ENCODE results near the gene MRRF.
"Not testable (repeated sequence)": the region's sequence is repeated elsewhere in the genome, so short reads cannot be mapped to it uniquely, and the experiment has no call there.

MRRF gene

GRCh38 chr9:122277285-122277897, 12.7 kb downstream of the MRRF start:
- no peak for DNase-seq

DNA sequence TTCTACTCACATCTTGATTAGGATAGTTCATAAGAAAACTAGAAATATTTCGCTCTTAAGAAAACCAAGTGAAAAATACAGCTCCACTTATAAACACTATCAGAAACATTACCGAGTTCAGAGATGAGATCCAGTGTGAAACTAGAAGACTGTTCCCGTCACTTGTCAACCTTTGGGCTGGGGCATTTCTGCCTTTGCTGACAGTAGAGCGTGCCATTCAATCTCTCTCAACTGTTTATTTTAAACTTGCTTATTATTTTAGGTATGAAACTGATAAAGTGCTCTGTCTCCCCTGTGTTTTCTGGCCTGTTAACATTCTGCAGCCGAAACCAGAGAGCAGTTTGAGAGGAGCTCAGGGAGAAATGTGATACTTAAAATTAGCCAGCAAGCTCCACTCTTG, 16.7 kb downstream of the MRRF start:
- no peak for DNase-seq

DNA sequence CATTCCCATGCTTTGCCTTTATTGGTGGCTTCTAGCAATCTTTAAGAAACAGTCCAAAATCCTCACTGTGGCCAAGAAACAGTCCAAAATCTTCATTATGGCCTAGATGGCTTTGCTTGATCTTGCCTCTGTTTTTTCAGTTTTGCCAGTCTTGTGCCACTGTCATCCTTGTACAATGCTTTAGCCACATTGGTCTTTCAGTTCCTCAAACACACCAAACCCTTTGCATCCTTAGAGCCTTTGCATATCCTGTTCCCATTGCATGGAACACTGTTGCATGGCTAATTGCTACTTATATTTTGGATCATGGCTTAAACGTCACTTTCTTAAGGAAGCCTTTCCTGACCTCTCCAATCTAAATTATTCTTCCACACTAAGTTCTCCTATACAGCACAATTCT, 22.1 kb downstream of the MRRF start:
- no peak for DNase-seq

DNA sequence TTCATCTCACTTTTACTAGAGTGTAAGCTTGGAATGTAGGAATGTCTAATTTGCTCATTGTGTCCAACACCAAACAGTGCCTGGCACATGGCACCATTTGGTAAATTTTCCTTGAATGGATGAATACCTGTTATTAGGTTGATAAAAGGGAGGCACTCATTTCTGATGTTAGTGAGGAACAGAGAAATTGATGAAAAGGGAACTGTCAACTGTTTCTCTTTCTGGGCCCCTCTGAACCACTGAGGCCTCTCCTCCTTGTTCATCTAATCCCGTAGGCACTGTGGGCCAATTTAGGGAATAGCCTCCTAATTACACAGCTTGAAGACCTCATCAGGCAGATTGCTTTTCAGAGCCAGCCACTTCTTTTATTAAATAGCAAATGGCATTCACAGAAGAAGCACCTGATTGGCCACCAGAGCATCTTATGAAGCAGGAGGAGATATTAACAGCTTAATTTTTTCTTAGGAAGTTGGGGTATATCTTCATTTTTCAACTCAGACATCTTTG, 22.6 kb downstream of the MRRF start:
- no peak for DNase-seq

GRCh38 chr9:122291458-122291857, 26.8 kb downstream of the MRRF start:
- no peak for DNase-seq

GRCh38 chr9:122294531-122294930, 29.8 kb downstream of the MRRF start:
- DNase-seq, result no peak

GRCh38 chr9:122297512-122297911, 32.8 kb downstream of the MRRF start:
- no peak for DNase-seq

DNA sequence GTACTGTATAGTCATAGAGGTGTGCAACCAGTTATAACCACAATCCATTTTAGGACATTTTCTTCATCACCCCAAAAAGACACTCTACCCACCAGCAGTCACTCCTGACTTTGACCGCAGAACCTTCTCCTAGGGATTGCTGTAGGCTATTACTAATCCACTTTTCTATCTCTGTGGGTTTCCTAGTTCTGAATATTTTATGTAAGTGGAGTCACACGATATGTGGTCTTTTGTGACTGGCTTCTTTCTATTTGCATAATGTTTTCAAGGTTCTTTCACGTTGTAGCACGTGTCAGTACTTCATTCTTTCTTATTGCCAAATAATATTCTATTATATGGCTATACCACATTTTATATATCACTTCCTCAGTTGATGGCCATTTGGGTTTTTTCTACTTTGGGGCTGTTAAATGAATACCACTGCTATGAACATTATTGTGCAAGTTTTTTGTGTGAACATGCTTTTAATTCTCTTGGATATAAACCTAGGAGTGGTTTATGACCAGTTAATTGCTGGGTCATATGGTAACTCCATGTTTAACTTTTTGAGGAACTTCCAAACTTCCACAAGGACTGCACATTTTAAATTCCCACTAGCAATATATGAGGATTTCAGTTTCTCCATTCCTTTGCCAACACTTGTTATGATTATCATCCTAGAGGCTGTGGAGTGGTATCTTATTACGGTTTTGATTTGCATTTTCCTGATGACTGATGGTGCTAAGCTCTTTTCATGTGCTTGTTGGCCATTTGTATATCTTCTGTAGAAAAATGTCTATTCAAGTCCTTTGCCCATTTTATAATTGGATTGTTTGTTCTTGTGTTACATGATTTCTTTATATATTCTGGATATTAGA, 37.8 kb downstream of the MRRF start:
- DNase-seq, result no peak

DNA sequence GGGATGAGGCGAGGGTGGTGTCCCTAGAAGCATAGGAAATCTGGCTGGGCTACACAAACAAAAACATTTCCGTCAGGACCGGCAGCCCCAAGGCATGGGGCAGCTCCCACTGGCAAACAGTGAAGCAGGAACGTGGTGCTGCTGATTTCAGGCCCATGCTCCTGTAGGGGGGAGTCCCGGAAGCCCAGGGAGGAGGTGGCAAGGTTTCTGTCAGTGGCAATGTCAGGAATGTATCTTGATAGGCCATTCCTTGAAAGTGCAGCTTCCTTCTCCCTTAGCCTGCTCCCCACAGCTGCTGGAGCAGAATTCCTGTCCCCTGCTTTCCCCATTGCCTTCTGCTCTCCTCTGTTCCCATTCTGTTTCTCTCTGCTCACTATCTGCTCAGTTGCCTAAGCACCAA, 42.4 kb downstream of the MRRF start:
- no peak for DNase-seq

DNA sequence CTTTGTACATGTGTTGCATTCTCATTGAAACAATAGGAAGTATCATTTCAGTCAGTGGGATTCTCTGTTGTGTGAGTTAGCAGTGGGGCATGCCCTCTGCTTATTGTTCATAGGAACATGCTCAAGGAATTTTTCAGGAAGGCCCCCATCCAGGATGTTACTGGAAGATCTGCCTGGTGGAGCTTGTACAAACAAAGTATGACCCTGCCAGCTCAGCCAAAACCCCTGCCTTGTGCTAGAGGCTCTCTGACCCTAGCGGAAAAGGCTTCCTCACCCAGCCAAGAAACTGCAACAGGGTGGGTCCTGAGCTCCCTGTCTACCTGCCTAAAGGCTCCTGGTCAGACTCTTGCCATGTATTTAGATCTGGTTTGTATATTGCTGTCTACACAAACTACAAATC, 43.2 kb downstream of the MRRF start:
- DNase-seq, result no peak

- no peak for DNase-seq
These were observed 45.2 kb downstream of the MRRF start for GRCh38 chr9:122309861-122310260.

DNA sequence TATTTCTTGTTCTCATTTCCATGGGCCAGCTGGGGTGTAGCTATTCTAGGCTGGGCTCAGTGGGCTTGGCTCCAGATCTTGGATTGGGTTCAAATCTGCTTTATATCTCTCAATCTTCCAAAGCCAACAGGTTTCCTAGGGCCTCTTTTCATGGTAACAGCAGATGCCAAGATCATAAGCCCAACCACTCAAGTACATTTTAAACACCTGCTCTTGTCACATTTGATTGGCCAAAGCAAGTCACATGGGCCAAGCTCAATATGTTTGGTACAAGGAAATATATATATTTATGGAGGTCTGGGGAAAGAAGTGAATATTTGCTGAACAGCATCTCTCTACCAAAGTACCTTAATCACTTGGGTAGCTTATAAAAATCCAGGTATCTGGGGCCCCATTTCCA, 49.5 kb downstream of the MRRF start:
- DNase-seq, result no peak

DNA sequence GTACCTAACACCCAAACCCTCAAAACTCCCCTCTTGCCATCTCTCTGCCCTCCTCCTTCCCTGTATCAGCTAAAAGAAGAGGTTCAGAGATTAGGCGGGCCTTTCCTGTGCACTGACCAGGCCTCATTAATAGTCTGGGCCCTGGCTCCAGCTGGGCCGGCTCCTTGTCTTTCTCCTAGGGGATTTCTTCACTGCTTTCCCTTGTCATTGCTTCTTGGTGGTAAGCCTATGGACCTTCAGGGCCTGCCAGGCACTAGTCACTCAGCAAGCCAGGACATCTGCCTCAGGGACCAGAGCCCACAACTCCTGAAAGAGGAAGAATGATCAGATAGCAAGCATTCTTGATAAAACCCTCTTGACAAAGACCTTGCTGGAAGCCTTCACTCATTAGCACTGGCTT, 50.9 kb downstream of the MRRF start:
- no peak for DNase-seq

DNA sequence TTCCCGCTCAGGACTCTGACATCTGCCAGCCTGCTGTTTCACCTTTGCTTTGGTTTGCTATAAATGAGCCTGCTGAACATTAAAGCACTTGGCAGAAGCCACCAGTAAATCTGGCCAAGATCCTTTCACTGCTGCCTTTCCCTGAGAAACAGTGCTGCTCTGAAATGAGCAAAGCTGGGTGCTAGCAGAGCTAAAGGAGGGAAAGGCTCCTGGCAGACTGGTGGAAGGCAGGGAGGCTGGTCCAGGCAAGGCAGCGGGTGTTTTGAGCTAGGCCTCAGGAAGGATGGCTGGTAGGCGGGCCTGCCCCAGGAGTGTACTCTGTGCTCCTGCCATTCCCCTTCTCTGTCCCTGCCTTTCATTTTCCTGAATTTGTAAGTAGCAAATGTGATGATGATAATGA, 53.6 kb downstream of the MRRF start:
- DNase-seq, result no peak

DNA sequence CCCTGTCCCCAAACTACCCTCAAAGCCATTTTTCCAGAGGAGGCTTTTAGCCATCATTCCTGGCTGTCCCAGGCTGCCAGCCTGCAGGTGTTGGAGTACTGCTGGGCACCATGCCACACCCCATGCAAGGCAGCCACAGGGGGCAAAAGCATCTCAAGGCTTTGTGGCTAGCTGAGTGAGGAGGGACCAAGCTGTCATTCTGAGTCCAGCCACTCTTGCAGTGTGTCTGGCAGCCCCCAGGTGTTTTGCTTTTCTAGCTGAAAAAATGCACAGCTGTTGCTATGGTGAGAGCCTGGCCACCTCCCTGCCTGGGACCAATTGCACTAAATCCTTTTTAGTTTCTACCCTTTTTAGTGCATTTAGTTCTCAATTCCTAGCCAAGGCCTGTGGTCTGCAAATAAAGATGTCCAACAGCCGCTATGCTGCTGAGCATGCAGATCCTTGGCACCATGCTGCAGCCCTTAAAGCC, 55.8 kb downstream of the MRRF start:
- no peak for DNase-seq

- DNase-seq, result no peak
These were observed 57.9 kb downstream of the MRRF start for GRCh38 chr9:122322553-122322952.

DNA sequence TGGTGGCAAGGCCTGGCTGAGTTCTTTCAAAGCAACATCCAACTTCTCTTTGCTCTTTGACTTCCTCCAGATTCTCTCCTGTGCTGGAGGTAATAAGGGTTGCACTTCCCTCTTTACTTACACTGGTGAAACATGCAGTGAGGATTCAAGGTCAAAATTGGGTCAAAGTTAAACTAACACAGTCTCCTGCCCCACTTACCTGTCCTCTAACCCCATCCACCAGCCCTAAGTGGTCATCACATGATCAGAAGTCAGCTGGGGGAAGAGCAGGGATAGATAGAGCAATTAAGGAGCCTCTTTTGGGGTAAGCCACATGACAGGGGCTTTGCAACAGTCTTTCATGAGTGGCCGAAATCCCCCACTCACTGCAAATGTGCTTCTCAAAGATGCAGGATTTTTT, 60.0 kb downstream of the MRRF start:
- DNase-seq, result not testable (repeated sequence)

GRCh38 chr9:122325124-122325523, 60.4 kb downstream of the MRRF start:
- DNase-seq, result no peak

DNA sequence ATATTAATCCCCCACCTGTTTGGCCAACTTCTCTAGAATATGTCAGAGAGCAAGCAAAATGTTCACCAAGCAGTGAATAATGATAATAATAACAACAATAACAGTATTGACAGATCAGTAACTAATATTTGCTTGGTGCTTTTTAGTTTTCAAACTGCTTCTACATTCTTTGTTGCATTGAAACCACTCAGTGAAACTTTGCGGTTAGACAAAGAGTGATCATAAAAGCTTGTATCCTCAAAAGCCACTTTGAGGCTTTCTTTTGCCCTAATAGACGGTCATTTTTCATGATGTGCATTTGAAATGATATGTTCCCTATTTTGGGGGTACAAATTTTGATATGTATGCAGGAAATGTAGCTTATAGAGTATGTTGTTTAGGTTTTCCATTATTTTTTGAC, 62.5 kb downstream of the MRRF start:
- DNase-seq, result no peak

DNA sequence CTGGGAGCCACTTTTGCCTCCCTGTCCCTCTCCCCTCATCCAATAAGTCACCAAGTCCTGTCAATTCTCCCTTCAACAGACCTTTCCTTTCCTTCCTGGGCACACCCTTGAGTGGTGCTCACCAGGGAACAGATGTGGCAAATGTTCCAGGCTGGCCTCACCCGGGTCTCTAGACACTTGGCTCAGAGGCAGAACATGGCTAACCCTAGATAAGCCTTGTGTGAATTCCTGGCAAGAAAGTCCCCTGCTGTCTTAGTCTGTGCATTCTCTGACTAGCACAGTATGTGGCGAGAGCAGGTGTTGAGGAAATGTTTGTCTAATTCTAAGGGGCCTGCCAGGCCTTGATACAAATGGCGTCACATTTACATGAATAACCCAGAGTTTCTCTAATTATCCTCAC, 64.9 kb downstream of the MRRF start:
- DNase-seq, result no peak

DNA sequence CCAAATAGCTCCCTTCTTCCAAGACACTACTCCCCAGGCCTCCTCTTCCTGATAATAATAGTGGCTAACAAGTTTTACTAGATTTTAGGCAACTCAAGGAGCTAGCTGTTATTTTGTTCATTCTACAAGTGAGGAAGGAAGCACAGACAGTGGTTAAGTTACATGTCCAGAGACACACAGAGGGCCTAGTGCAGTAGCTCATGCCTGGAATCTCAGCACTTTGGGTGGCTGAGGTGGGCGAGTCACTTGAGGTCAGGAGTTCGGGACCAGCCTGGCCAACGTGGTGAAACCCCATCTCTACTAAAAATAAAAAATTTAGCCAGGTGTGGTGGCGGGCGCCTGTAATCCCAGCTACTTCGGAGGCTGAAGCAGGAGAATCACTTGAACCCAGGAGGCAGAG, 65.8 kb downstream of the MRRF start:
- DNase-seq, result not testable (repeated sequence)

DNA sequence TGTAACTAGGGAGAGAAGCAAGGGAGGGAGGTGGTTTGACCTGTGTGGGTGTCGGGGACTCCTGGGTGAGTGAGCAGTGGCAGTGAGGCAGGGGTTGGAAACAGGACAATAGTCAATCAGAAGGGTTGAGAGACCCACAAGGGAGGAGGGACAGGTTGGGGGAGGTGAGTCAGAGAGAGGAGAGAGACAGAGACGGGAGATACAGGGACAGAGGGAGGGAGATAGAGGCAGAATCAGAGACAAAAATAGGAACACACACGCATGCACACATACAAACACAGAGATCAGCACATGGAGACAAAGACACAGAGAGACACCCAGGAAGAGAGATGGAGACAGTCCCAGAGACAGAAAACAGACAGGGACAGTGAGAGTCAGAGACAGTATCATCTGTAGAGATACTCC, 66.8 kb downstream of the MRRF start:
- no peak for DNase-seq

DNA sequence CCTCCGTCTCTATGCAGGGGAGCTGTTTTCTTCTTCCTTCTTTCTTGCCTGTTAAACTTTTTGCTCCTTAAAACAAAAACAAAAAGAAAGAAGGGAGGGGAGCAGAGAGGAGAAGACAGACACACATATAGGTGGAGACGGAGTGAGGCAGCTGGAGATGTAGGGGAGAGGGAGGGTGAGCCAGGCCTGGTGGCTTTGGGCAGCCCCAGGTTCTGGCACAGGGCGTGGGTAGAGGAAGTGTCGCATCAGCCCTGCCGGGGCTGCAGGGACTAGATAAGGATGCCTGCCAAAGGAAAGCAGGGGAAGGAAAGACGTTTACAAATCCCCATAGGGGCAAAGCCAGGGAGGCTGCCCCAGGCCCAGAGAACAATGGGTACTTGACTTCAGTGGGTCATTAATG, 67.4 kb downstream of the MRRF start:
- DNase-seq, result no peak

GRCh38 chr9:122332644-122333043, 68.0 kb downstream of the MRRF start:
- no peak for DNase-seq
